Measurements from ENCODE around the gene P4HA1.
"Not testable (repeated sequence)": the region's sequence is repeated elsewhere in the genome, so short reads cannot be mapped to it uniquely, and the experiment has no call there.

P4HA1 gene

GRCh38 chr10:73096449-73097304 is at the start of gene P4HA1:
Gene P4HA1, minus strand, starts transcription at chr10:73096866. Its CDS starts 21,983 bp downstream, at chr10:73074883.
- peak within 1 kb of the TSS; percentile 88 for H3K4me3 ChIP-seq (ENCODE audit: low read depth, low read length)

- no peak overlapping the region for H3K4me3 ChIP-seq (ENCODE audit: low read depth, low read length)
Measured at GRCh38 chr10:73141603-73142002, 44.9 kb upstream of the P4HA1 start.

GRCh38 chr10:73139251-73139650 is 42.6 kb upstream of the P4HA1 start:
- no peak overlapping the region for H3K4me3 ChIP-seq (ENCODE audit: low read depth, low read length)

- no peak overlapping the region for H3K4me3 ChIP-seq (ENCODE audit: low read depth, low read length)
Measured at GRCh38 chr10:73136627-73137026, 40.0 kb upstream of the P4HA1 start.

- no peak overlapping the region for H3K4me3 ChIP-seq (ENCODE audit: low read depth, low read length)
Measured at GRCh38 chr10:73134727-73135126, 38.1 kb upstream of the P4HA1 start.

GRCh38 chr10:73131913-73132686 is 35.4 kb upstream of the P4HA1 start:
- no peak overlapping the region for H3K4me3 ChIP-seq (ENCODE audit: low read depth, low read length)

- no peak overlapping the region for H3K4me3 ChIP-seq (ENCODE audit: low read depth, low read length)
Measured at GRCh38 chr10:73131301-73131700, 34.6 kb upstream of the P4HA1 start.

GRCh38 chr10:73126343-73126742 is 29.7 kb upstream of the P4HA1 start:
- H3K4me3 ChIP-seq (ENCODE audit: low read depth, low read length): no peak overlapping the region

GRCh38 chr10:73119952-73120351 is 23.3 kb upstream of the P4HA1 start:
- no peak overlapping the region for H3K4me3 ChIP-seq (ENCODE audit: low read depth, low read length)

GRCh38 chr10:73119457-73119856 is 22.8 kb upstream of the P4HA1 start:
- H3K4me3 ChIP-seq (ENCODE audit: low read depth, low read length): no peak overlapping the region

- H3K4me3 ChIP-seq (ENCODE audit: low read depth, low read length): no peak overlapping the region
Measured at GRCh38 chr10:73117976-73118743, 21.5 kb upstream of the P4HA1 start.

GRCh38 chr10:73116017-73116416 is 19.4 kb upstream of the P4HA1 start:
- no peak overlapping the region for H3K4me3 ChIP-seq (ENCODE audit: low read depth, low read length)

- H3K4me3 ChIP-seq (ENCODE audit: low read depth, low read length): no peak overlapping the region
Measured at GRCh38 chr10:73113551-73113950, 16.9 kb upstream of the P4HA1 start.

GRCh38 chr10:73112032-73112431 is 15.4 kb upstream of the P4HA1 start:
- H3K4me3 ChIP-seq (ENCODE audit: low read depth, low read length): not testable (repeated sequence)

- peak within 1 kb of the TSS; percentile 64 for H3K4me3 ChIP-seq (ENCODE audit: low read depth, low read length)
Measured at GRCh38 chr10:73110345-73110849, 13.7 kb upstream of the P4HA1 start, which contains the start of gene NUDT13. Gene NUDT13, plus strand, starts transcription at chr10:73110455. Its CDS starts 3,911 bp downstream, at chr10:73114366.

GRCh38 chr10:73109248-73109652 is 12.6 kb upstream of the P4HA1 start:
- H3K4me3 ChIP-seq (ENCODE audit: low read depth, low read length): not testable (repeated sequence)

- no peak overlapping the region for H3K4me3 ChIP-seq (ENCODE audit: low read depth, low read length)
Measured at GRCh38 chr10:73106301-73106700, 9.6 kb upstream of the P4HA1 start.

GRCh38 chr10:73099141-73099540 is 2.5 kb upstream of the P4HA1 start:
- no peak overlapping the region for H3K4me3 ChIP-seq (ENCODE audit: low read depth, low read length)

GRCh38 chr10:73097305-73097670 is 622 bp upstream of the P4HA1 start:
- peak overlapping the region; percentile 88 for H3K4me3 ChIP-seq (ENCODE audit: low read depth, low read length)

GRCh38 chr10:73096041-73096448 is 621 bp downstream of the P4HA1 start:
- peak overlapping the region; percentile 88 for H3K4me3 ChIP-seq (ENCODE audit: low read depth, low read length)

- H3K4me3 ChIP-seq (ENCODE audit: low read depth, low read length): peak overlapping the region; percentile 88
Measured at GRCh38 chr10:73095481-73096021, 1.1 kb downstream of the P4HA1 start.
